ENCODE measurements around the gene CEP135. TPM values are rescaled to one million over a fixed set of nuclear protein-coding genes. Genes with fewer than 3 reads are reported as not detected.
"Not testable (repeated sequence)": the region's sequence is repeated elsewhere in the genome, so short reads cannot be mapped to it uniquely, and the experiment has no call there.

Gene CEP135
- total RNA-seq, 4 donors from 2014 or later = 6.3 to 28.1 (median 9.3) TPM

DNA sequence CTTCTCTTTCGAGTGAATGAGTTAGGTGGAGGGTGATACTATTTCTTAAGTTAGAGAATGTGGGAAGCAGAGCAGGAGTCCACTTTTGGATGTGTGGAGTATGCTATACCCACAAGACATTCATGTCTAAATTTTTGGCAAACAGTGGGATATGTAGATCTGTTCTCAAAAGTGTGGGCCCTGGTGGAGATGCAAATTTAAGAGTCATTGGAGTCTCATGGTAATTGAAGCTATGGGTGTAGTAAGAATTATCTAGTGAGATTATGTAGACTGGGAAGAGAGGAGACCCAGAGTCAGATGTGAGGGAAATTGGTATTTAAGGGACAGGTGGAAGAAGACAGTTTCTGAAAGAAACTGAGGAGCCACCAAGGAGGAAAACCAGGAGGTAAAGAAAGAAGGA is 7.0 kb downstream of the CEP135 start:
- no peaks in the 10 kb centered on the region for H3K4me1 ChIP-seq
- H3K4me3 ChIP-seq = no peak overlapping the region
- DNase-seq = no peak
- H3K36me3 ChIP-seq = peaks cover 0 to 48% (median 3%) of the 10 kb centered on the region in 3 donors
- H3K27ac ChIP-seq = no peak overlapping the region
- H3K9me3 ChIP-seq = no peaks in the 10 kb centered on the region
- H3K27me3 ChIP-seq = no peaks in the 10 kb centered on the region
- TF ChIP-seq POLR2A (IDR thresholded peaks at IDR 0.05) = no peak
- TF ChIP-seq, protein P1, sequence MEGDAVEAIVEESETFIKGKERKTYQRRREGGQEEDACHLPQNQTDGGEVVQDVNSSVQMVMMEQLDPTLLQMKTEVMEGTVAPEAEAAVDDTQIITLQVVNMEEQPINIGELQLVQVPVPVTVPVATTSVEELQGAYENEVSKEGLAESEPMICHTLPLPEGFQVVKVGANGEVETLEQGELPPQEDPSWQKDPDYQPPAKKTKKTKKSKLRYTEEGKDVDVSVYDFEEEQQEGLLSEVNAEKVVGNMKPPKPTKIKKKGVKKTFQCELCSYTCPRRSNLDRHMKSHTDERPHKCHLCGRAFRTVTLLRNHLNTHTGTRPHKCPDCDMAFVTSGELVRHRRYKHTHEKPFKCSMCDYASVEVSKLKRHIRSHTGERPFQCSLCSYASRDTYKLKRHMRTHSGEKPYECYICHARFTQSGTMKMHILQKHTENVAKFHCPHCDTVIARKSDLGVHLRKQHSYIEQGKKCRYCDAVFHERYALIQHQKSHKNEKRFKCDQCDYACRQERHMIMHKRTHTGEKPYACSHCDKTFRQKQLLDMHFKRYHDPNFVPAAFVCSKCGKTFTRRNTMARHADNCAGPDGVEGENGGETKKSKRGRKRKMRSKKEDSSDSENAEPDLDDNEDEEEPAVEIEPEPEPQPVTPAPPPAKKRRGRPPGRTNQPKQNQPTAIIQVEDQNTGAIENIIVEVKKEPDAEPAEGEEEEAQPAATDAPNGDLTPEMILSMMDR (IDR thresholded peaks at IDR 0.05) = no peak

DNA sequence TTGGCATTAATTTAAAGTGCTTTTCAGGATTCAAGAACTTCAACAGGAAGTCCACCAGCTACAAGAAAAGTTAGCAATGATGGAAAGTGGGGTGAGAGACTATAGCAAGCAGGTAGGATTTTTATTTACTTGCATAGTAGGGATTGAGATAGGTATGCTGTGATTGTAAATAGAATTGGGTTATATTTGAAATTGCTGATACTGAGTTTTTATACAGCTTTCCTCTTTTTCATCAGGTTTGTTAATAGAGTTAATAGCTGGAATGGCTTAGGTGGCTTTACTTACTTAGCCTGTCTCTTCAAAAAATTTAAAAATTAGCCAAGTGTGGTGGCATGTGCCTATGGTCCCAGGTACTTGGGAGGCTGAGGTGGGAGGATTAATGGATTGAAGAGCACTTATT is 10.9 kb downstream of the CEP135 start:
- Histone ChIP-seq H3K4me3 (no peak overlapping the region), H3K36me3 (peaks cover 0 to 47% (median 3%) of the 10 kb centered on the region in 3 donors)

DNA sequence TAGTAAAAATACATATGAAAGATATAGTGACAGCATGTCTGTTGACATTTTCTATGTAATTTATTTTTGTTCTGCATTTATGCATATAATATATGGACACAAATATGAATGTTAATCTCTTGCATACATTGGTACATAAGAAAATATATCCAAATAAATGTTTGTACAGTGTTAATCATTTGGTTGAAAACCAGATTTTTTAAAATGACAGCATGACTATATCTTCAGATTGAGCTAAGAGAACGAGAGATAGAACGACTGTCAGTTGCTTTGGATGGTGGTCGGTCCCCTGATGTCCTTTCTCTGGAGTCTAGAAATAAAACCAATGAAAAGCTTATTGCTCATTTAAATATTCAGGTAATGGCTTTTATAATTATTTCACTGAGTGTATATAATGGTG is 15.3 kb downstream of the CEP135 start:
- TF ChIP-seq, protein P1 (IDR thresholded peaks at IDR 0.05) = no peak
- TF ChIP-seq POLR2A (IDR thresholded peaks at IDR 0.05) = no peak
- Histone ChIP-seq H3K27ac (no peak overlapping the region), H3K27me3 (no peaks in the 10 kb centered on the region), H3K4me3 (no peak overlapping the region), H3K4me1 (no peaks in the 10 kb centered on the region), H3K9me3 (no peaks in the 10 kb centered on the region), H3K36me3 (peaks cover 0 to 24% (median 0%) of the 10 kb centered on the region in 3 donors)
- DNase-seq = no peak

More for the DNA sequence above, 10.9 kb downstream of the CEP135 start:
- H3K9me3 ChIP-seq = no peaks in the 10 kb centered on the region
- no peak for DNase-seq
- H3K27me3 ChIP-seq = no peaks in the 10 kb centered on the region
- TF ChIP-seq POLR2A (IDR thresholded peaks at IDR 0.05) = no peak
- no peak overlapping the region for H3K27ac ChIP-seq
- no peaks in the 10 kb centered on the region for H3K4me1 ChIP-seq

DNA sequence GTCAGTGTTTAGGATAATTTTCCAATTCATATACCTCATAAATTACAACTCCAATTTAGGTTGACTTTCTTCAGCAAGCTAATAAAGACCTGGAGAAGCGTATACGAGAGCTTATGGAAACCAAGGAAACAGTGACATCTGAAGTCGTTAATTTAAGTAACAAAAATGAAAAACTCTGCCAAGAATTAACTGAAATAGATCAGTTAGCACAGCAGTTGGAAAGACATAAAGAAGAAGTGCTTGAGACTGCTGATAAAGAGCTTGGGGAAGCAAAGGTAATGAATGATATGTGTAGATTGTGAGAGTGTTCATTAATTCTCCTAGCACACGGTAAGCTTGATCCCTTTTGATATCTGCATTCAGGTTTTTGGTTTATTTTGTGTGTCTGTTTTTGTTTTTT is 16.8 kb downstream of the CEP135 start:
- Histone ChIP-seq H3K27ac (no peak overlapping the region), H3K36me3 (peaks cover 0 to 24% (median 0%) of the 10 kb centered on the region in 3 donors), H3K4me3 (no peak overlapping the region), H3K27me3 (no peaks in the 10 kb centered on the region), H3K9me3 (no peaks in the 10 kb centered on the region), H3K4me1 (no peaks in the 10 kb centered on the region)
- no peak for TF ChIP-seq POLR2A (IDR thresholded peaks at IDR 0.05)
- TF ChIP-seq, protein P1 (IDR thresholded peaks at IDR 0.05) = no peak
- no peak for DNase-seq

DNA sequence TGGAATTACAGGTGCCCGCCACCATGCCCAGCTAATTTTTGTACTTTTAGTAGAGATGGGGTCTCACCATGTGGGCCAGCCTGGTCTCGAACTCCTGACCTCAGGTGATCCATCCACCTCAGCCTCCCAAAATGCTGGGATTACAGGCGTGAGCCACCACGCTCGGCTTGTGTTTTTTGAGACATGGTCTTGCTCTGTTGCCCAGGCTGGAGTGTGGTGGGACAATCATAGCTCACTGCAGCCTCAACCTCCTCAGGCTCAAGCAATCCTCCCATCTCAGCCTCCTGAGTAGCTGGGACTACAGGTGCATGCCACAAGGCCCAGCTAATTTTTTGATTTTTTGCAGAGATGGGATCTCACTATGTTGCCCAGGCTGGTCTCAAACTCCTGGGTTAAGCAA is 17.6 kb downstream of the CEP135 start:
- not testable (repeated sequence) for H3K4me1 ChIP-seq, H3K9me3 ChIP-seq, H3K27me3 ChIP-seq, H3K27ac ChIP-seq, DNase-seq, H3K4me3 ChIP-seq
- H3K36me3 ChIP-seq = peaks cover 0 to 24% (median 0%) of the 10 kb centered on the region in 3 donors

DNA sequence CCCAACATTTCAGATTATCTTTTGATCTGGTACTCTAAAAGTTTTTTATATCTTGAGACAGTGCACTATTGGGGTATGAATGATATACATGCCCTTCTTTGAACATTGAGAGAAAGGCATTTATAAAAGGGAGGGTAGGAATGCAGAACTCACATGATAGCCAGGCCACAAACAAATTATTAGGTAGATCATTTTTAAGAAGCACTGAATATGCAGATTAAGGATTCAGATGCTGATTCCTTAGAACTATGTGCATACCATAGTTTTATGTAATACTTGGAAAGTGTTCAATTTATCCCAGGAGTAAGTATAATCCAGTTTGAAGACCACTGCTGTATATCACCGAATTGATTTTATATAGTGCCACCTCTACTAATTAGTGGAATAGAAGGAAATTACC is 18.6 kb downstream of the CEP135 start:
- Histone ChIP-seq H3K9me3 (no peaks in the 10 kb centered on the region), H3K27ac (no peak overlapping the region), H3K27me3 (no peaks in the 10 kb centered on the region), H3K36me3 (peaks cover 0 to 24% (median 0%) of the 10 kb centered on the region in 3 donors), H3K4me3 (no peak overlapping the region), H3K4me1 (no peaks in the 10 kb centered on the region)
- TF ChIP-seq, protein P1 (IDR thresholded peaks at IDR 0.05) = no peak
- no peak for TF ChIP-seq POLR2A (IDR thresholded peaks at IDR 0.05)
- no peak for DNase-seq

DNA sequence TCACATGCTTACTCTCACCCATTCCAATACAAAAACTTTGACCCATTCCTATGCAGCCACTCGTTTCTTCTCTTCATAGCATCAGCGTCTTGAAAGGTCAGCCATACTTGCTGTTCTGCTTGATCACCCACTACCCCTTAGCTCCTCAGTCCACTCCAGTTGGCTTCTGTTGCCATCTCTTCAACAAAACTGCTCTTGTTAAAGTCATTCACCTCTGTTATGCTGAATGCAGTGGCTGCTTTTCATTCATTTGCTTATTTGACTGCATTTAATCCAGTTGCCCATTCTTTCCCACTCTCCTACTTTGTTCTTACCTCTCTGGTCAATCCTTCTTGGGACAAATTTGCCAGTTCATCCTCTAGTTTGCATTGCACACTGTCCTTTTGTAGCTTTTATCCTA is 24.9 kb downstream of the CEP135 start:
- Histone ChIP-seq H3K9me3 (no peaks in the 10 kb centered on the region), H3K27me3 (no peaks in the 10 kb centered on the region), H3K4me3 (no peak overlapping the region), H3K36me3 (peaks cover 0 to 19% (median 0%) of the 10 kb centered on the region in 3 donors), H3K27ac (no peak overlapping the region), H3K4me1 (no peaks in the 10 kb centered on the region)
- DNase-seq = no peak
- no peak for TF ChIP-seq POLR2A (IDR thresholded peaks at IDR 0.05)
- TF ChIP-seq, protein P1 (IDR thresholded peaks at IDR 0.05) = no peak

Data from Peyer's patch (tissue), 4 donors.